ENCODE data around the gene MAZ. TPM values are rescaled to one million over a fixed set of nuclear protein-coding genes. Genes with fewer than 3 reads are reported as not detected.

MAZ gene
- total and polyA plus RNA-seq, 2 of the 13 experiments (the other 11 are each of a cell fraction or from before 2014, with no cell fraction given), result 203 to 277 TPM

GRCh38 chr16:29811170-29811895 is 5.0 kb downstream of the MAZ start (continued):
- no peak for TF ChIP-seq ZBTB40 (IDR thresholded peaks at IDR 0.05)
- no peak; the same call in 1 of the 2 replicates for TF ChIP-seq ZBTB40 (CRISPR knock-in tag; IDR thresholded peaks at IDR 0.05)
- no peak; the same call in 1 of the 2 replicates for TF ChIP-seq NRL (CRISPR knock-in tag; IDR thresholded peaks at IDR 0.05; ENCODE audit: borderline replicate concordance)
- no peak for TF ChIP-seq ZNF766 (CRISPR knock-in tag; IDR thresholded peaks at IDR 0.05; ENCODE audit: borderline replicate concordance)
- no peak for TF ChIP-seq TEF (CRISPR knock-in tag; IDR thresholded peaks at IDR 0.05)
- no peak for TF ChIP-seq HOXA9 (CRISPR knock-in tag; IDR thresholded peaks at IDR 0.05; ENCODE audit: borderline replicate concordance)
- TF ChIP-seq AGO2 (optimal IDR thresholded peaks at IDR 0.05; ENCODE audit: low read depth, low read length), result peak; percentile 100
- TF ChIP-seq NPAS2 (CRISPR knock-in tag; IDR thresholded peaks at IDR 0.05; ENCODE audit: borderline replicate concordance), result no peak
- TF ChIP-seq ZSCAN30 (CRISPR knock-in tag; IDR thresholded peaks at IDR 0.05), result 0 out of 2 replicates have a peak, but pooled peaks have one; percentile 71
- TF ChIP-seq CSRNP2 (CRISPR knock-in tag; conservative IDR thresholded peaks at IDR 0.05; ENCODE audit: low read depth), result no peak
- TF ChIP-seq HBP1 (CRISPR knock-in tag; IDR thresholded peaks at IDR 0.05; ENCODE audit: low read depth), result no peak
- TF ChIP-seq SNRNP70 (IDR thresholded peaks at IDR 0.05; ENCODE audit: low read depth, low read length), result no peak
- TF ChIP-seq IRX3 (CRISPR knock-in tag; IDR thresholded peaks at IDR 0.05; ENCODE audit: borderline replicate concordance, low read depth), result no peak
- 0 out of 2 replicates have a peak, but pooled peaks have one; percentile 35 for TF ChIP-seq ZNF747 (CRISPR knock-in tag; IDR thresholded peaks at IDR 0.05; ENCODE audit: borderline replicate concordance)
- no peak for TF ChIP-seq ZNF530 (CRISPR knock-in tag; IDR thresholded peaks at IDR 0.05; ENCODE audit: low read depth)
- TF ChIP-seq ZNF737 (CRISPR knock-in tag; IDR thresholded peaks at IDR 0.05; ENCODE audit: borderline replicate concordance), result no peak

Data from HepG2 (cell line).